HG03378 (cell line): ENCODE data around the gene LYPD5.
A peak's percentile ranks its signal among the peaks of the same experiment; 100 is the strongest.
"Not testable (repeated sequence)": the region's sequence is repeated elsewhere in the genome, so short reads cannot be mapped to it uniquely, and the experiment has no call there.

Experiments
- ATAC-seq: cut with Tn5 transposase; IDR thresholded peaks from one replicate; pipeline ENCODE4 v1.9.1; 2021; ENCODE audit warnings: mild to moderate bottlenecking, moderate library complexity; ENCODE audit not compliant: unreplicated experiment

Gene LYPD5

DNA sequence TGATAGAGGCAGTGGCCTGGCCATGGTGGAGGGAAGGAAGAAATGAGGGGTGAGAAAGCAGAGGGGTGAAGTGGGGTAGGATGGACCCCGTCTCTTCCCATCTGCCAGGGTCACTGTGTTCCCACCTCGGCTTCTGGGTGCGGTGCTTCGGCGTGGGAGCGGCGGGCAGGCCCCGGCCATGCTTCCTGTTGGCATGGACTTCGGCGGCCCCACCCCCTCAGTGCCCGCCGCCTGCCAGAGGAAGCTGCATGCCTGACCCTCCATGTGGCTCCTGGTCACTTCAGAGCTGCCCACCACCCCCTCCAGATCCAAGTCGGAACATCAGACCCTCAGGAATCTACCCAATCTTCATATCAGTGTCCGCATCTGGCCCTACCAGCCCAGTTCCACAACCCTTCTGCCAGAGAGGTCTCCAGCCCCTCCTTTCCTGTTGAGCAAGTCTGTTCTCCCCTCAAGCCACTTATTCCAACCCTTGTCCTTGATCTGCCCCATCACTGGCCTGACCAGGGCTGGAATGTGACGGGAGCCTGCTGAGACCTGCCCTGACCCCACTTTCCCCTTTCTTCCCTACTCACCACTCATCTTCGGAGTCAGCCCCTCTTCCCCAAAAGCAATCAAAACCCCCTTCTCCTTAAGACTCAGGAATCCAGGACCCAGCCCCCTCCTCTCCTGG, 23.0 kb downstream of the LYPD5 start:
- no peak for ATAC-seq

DNA sequence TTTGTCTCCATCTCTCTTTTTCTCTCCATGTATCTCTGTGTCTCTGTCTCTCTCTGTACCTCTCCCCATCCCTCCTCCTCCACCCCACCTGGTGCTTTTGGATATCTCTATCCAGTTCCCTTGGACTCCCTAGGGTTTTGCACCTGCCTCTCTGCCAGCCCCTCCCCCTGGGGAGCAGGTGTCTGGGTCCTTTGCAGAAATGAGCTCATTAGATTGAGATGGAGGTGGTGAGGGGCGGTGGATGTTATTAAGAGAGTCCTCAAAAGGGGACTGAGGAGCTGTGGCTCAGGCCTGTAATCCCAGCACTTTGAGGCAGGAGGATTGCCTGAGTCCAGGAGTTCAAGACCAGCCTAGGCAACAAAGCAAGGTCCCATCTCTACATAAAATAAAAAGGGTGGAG, 23.6 kb downstream of the LYPD5 start:
- ATAC-seq = no peak

- no peak for ATAC-seq
Measured at GRCh38 chr19:43777163-43777695, 25.0 kb downstream of the LYPD5 start.

GRCh38 chr19:43776286-43776685, 26.0 kb downstream of the LYPD5 start:
- ATAC-seq = no peak

DNA sequence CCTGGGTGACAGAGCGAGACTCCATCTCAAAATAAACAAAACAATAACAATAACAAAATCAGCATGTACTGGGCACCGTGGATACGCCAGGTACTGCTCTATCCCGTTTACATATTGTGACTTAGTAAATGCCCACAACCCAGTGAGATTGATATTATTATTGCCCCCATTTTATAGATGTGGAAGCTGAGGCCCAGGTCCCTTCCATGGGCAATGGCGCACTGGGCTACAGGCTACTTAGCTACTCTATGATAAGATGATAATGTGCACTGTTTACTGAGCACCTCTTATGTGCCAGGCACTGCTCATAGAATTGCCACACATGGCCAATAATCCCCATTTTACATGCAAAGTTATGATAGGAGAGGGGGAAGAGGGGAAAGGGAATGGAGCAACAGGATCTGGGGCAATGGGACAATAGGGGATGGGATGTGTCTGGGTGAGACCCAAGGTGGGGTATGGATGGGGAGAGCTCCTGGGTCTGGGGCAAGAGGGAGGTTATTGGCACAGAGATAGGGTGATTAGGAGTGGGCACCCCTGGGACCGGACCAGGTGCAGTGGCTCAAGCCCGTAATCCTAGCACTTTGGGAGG, 26.9 kb downstream of the LYPD5 start:
- ATAC-seq = no peak

DNA sequence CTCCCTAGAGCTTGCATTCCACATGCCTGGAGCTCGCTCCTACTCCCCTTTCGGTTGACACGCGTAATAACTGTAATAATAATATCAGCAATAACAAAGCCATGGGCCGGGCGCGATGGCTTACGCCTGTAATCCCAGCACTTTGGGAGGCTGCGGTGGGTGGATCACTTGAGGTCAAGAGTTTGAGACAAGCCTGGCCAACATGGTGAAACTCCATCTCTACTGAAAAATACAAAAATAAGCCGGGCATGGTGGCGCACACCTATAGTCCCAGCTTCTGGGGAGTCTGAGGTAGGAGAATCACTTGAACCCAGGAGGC, 27.3 kb downstream of the LYPD5 start:
- not testable (repeated sequence) for ATAC-seq

DNA sequence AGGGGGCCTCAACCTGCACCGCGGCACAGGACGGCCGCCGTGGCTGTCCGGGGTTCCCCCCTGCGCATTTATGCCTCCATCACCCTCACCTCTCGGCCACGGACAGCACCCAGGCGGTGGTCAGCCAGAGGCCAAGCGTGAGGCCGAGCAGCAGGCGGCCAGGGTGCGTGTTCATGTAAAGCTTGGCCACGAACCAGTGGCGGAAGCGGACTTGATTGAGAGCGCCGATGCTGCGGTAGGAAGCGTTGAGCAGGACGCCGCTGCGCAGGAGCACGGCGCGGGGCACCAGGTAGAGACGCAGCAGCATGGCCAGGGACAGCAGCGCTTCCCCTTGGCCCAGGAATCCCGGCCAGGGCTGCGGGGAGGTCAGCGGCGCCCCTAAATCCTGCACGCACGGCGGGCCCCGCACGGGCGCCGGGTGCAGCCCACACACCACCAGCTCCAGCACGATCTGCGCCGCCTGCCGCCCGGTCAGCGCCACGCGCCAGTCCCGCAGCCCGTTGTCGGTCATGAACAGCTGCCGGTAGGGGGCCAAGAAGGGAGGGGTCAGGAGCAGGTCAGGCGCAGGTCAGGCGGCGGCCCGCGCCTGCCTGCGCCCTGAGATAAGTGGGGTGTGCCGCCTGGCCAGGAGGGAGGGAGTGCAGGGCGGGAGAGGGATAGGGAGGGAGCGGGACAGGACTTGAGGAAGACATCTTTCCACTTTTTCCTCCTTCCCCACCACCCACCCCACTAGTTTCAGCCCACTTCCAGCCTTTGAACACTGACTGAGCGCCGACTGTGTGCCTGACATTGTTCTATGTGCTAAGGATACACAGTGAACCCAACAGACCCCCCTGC, 27.9 kb downstream of the LYPD5 start:
- ATAC-seq = no peak

GRCh38 chr19:43773725-43774102, 28.5 kb downstream of the LYPD5 start:
- no peak for ATAC-seq

- no peak for ATAC-seq
Measured at GRCh38 chr19:43769256-43769655, 33.0 kb downstream of the LYPD5 start.

DNA sequence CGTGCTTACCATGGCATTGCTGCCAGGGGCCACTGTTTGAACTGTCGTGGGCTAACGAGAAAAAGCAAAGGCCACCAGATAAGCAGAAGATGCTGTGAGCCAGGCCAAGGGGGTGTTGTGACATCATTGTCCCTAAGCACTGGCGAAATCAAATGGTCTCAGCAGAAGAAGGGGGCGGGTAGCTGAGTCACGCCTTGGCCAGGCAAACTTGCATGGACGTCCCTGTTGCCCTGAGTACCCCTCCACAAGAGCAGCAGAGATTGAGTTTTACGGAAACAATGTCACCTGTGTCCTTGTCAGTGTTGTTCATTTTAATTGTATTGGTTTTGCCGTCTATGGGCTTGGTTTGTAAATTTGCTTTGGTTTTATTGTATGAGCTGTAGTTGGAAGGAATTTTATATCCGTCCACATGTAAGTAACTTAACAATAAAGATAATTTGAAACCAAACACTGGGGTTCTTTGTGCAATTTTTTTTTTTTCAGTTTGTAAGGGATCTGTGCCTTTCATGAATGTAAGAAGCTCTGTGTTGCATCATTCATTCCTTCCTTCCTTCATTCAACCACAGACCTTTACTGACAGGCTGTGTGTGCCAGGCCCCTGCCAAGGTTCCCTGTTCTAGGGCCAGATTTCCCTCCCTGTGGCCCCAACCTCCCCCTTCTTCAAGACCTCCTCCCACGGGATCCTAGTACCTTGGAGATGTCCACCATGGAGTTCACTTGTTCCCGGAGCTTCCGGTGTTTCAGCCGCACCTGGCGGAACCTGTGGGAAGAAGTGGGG, 33.8 kb downstream of the LYPD5 start:
- no peak for ATAC-seq

GRCh38 chr19:43767818-43768217, 34.4 kb downstream of the LYPD5 start:
- no peak for ATAC-seq

- no peak for ATAC-seq
Measured at GRCh38 chr19:43767316-43767715, 34.9 kb downstream of the LYPD5 start.

GRCh38 chr19:43766755-43767043, 35.5 kb downstream of the LYPD5 start:
- ATAC-seq = no peak

DNA sequence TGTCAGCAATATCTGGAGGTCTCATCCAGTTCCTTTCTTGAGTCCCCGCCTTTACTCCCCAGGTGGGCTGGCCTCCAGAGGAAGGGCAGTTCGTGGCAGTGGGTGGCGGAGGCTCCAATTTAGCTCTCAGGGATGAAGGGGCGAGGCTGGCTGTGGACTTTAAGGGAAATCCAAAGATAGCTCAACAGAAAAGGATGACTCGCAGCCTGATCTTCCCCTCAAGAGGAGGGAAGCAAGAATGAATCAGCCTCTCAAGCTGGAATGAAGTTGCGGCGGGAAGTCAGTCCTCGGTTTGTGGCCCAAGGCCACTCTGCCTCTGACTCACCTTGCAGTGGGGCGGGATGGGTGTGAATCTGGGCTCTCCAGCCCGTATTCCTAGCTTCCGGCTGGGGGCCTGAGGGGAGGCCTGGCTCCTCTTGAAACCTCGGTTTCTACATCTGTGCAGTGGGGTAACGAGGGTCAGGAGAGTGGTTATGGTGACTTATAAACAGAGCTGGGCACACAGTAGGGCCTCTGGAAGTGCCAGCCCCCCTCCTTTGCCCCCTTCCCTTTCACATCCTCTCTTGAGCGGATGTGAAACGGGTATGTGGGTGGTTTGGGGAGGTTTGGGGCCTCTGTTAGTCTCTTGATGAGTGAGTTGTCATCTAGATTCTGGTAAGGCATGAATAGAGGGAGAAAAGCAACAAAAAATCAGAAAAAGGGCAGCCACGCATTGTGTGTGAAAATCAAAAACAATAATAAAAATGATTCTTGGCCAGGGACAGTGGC, 37.0 kb downstream of the LYPD5 start:
- ATAC-seq = peak; percentile 64

- ATAC-seq = not testable (repeated sequence)
Measured at GRCh38 chr19:43764684-43765083, 37.6 kb downstream of the LYPD5 start.

DNA sequence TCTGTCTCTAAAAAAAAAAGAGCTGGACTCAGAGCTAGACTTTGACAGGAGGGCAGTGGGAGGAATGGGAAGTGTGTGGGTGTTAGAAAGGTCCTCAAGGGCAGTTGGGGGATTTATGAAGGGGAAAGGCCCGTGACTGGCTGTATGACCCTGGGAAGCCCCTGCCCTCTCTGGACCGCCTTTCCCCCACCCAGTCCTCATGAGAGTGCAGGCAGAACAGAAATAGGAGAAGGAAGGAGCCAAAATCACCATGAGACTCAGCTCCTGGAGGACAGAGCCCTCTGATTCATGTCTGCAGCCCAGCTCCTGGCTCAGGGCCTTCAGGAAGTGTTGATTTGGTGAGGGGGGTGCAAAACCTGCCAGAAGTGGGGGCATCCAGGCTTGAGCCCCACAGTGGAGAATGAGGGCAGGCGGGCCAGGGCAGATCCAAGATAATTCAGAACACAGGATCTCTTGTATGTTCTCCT, 38.7 kb downstream of the LYPD5 start:
- no peak for ATAC-seq

DNA sequence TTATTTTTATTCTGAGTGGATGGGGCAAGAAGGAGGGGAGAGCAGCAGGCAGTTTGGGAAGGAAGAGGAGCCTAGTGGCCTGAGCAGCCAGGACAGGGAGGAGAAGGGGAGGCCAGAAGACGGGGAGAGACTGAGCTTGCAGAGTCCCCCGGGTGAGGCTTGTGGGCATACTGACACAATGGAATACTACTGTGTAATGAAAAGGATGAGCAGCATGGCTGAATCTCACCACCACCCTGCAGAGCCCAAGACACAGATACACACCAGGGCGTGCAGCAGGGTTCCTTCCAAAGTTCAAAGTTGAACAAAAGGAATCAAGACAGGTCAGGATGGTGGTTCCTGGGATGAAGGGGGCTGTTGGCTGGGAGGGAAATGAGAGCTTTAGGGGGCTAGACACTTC, 39.4 kb downstream of the LYPD5 start:
- no peak for ATAC-seq

DNA sequence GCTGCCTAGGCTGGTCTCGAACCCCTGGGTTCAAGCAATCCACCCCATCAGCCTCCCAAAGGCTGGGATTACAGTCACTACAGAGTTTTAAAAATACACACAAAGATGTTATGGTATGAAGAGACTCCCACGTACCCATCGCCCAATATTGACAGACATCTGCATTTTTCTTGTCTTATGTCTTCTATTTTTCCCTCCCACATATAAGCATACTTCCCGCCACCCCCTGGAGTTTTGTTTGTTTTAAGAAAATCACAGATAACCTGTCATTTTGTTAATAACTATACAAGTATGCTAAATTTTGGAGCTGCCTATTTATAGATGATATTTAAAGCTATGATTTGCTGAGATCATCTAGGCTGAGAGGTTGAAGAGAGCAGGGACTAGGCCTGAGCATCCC, 41.3 kb downstream of the LYPD5 start:
- ATAC-seq = no peak

- ATAC-seq = no peak
Measured at GRCh38 chr19:43759515-43759914, 42.7 kb downstream of the LYPD5 start.

DNA sequence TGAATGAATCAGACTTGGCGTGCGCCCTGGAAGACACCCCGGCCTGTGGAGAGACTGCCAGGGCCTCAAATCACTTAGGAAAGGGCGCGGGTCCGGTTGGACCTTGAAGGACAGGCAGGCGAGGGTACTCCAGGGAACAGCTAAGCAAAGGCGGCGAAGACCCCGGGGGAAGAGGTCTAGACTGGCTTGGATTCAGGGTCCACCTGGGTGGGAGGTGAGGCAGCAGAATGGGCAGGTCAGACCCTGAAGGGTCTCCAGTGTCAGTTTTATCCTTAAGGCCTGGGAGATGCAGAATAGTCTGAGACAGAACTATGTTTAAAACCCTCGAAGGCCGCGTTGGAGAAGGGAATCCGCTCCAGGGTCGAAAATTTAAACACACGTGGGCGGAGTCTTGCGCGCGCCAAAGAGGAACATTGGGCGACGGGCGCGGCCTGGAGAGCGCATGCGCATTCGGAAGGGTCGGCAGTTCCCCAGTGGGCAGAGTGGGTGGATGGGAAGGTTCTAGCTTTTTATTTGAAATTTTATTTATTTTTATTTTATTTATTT, 46.9 kb downstream of the LYPD5 start:
- ATAC-seq = no peak
